ENCODE results near the gene CHRNA4.

GRCh38 chr20:63306673-63307537, 54.2 kb downstream of the CHRNA4 start:
- TF ChIP-seq CTCF (IDR thresholded peaks at IDR 0.05), result no peak
- TF ChIP-seq POLR2A (IDR thresholded peaks at IDR 0.05), result no peak
